Measurements from ENCODE around the gene UEVLD.

GRCh38 chr11:18618342-18619025 lies 29.9 kb upstream of the UEVLD start:
- TF ChIP-seq CTCF (IDR thresholded peaks at IDR 0.05) (no peak), POLR2A (IDR thresholded peaks at IDR 0.05) (no peak), POLR2AphosphoS5 (IDR thresholded peaks at IDR 0.05; ENCODE audit: insufficient read depth in 1 of 2, low read depth in 1 of 2) (no peak)

Data from vagina (tissue), 2 donors.